ENCODE results near the gene UROC1. TPM values are rescaled to one million over a fixed set of nuclear protein-coding genes. Genes with fewer than 3 reads are reported as not detected.

UROC1 gene
- total and polyA plus RNA-seq, 9 of the 15 experiments (the other 6 are each of a cell fraction or from before 2014, with no cell fraction given), result not detected

DNA sequence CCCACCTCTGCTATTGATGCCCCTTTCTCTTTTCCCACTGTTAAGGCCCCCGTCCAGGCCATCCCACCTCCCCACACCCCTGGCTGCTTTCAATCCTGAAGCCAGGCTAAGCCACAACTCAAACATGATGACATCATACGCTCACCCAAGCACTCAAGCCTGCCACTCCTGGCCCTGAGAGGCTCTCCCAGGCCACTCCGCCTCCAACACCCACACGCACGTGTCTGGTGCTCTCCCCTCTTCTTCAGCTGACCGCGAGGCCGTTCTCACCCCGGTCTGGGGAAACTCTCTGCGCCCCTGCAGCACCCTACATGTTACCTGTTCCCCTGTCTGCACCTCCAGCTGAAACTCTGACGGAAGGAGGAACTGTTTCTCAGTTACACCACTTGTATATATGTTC lies 48.1 kb downstream of the UROC1 start (continued):
- TF ChIP-seq, protein P1, sequence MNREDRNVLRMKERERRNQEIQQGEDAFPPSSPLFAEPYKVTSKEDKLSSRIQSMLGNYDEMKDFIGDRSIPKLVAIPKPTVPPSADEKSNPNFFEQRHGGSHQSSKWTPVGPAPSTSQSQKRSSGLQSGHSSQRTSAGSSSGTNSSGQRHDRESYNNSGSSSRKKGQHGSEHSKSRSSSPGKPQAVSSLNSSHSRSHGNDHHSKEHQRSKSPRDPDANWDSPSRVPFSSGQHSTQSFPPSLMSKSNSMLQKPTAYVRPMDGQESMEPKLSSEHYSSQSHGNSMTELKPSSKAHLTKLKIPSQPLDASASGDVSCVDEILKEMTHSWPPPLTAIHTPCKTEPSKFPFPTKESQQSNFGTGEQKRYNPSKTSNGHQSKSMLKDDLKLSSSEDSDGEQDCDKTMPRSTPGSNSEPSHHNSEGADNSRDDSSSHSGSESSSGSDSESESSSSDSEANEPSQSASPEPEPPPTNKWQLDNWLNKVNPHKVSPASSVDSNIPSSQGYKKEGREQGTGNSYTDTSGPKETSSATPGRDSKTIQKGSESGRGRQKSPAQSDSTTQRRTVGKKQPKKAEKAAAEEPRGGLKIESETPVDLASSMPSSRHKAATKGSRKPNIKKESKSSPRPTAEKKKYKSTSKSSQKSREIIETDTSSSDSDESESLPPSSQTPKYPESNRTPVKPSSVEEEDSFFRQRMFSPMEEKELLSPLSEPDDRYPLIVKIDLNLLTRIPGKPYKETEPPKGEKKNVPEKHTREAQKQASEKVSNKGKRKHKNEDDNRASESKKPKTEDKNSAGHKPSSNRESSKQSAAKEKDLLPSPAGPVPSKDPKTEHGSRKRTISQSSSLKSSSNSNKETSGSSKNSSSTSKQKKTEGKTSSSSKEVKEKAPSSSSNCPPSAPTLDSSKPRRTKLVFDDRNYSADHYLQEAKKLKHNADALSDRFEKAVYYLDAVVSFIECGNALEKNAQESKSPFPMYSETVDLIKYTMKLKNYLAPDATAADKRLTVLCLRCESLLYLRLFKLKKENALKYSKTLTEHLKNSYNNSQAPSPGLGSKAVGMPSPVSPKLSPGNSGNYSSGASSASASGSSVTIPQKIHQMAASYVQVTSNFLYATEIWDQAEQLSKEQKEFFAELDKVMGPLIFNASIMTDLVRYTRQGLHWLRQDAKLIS (CRISPR knock-in tag; IDR thresholded peaks at IDR 0.05), result no peak
- TF ChIP-seq CREB1 (IDR thresholded peaks at IDR 0.05) (no peak), CREB1 (CRISPR knock-in tag; IDR thresholded peaks at IDR 0.05) (no peak), SIN3A (IDR thresholded peaks at IDR 0.05; ENCODE audit: borderline replicate concordance in 2 of 2, control insufficient read depth in 1 of 2, low read depth in 2 of 2, low read length in 2 of 2) (no peak), TAL1 (IDR thresholded peaks at IDR 0.05) (no peak), ZNF644 (tag; IDR thresholded peaks at IDR 0.05; ENCODE audit: low read depth) (no peak)
